ENCODE measurements around the gene KRTDAP. TPM values are rescaled to one million over a fixed set of nuclear protein-coding genes. Genes with fewer than 3 reads are reported as not detected.

The KRTDAP gene
- total RNA-seq, 1 experiment from 2014 or later = 1.7 TPM

- POLR2A ChIA-PET = interaction anchor here (0.6 kb wide), 1 partner anchor 18 kb away, joined by 7 read pairs; no protein-coding TSS in a partner anchor
- Mint-ChIP-seq H3K4me3 (no peak within 1 kb of the TSS), H3K27me3 (ENCODE audit: low read depth) (peaks cover 9% of the 10 kb centered on the region), H3K4me1 (peaks cover 9% of the 10 kb centered on the region), H3K27ac (no peak within 1 kb of the TSS), H3K36me3 (no peaks in the 10 kb centered on the region), H3K9me3 (no peaks in the 10 kb centered on the region)
- TF ChIP-seq SMAD3 (CRISPR knock-in tag; IDR thresholded peaks at IDR 0.05; ENCODE audit: borderline replicate concordance) (no peak), IRF2 (CRISPR knock-in tag; IDR thresholded peaks at IDR 0.05; ENCODE audit: borderline replicate concordance, low read depth) (no peak), ZNF138 (CRISPR knock-in tag; conservative IDR thresholded peaks at IDR 0.05) (no peak), CBFB (CRISPR knock-in tag; IDR thresholded peaks at IDR 0.05; ENCODE audit: low read depth) (no peak), PRRX2 (CRISPR knock-in tag; IDR thresholded peaks at IDR 0.05) (no peak), SP1 (CRISPR knock-in tag; conservative IDR thresholded peaks at IDR 0.05) (no peak), ATF6 (CRISPR knock-in tag; IDR thresholded peaks at IDR 0.05) (no peak), CDX4 (CRISPR knock-in tag; IDR thresholded peaks at IDR 0.05; ENCODE audit: borderline replicate concordance) (no peak), ZNF281 (CRISPR knock-in tag; IDR thresholded peaks at IDR 0.05) (no peak), MYBL2 (CRISPR knock-in tag; IDR thresholded peaks at IDR 0.05) (no peak), ZMAT4 (CRISPR knock-in tag; IDR thresholded peaks at IDR 0.05) (no peak), ZBTB21 (CRISPR knock-in tag; IDR thresholded peaks at IDR 0.05; ENCODE audit: borderline replicate concordance) (no peak), ZNF532 (CRISPR knock-in tag; IDR thresholded peaks at IDR 0.05; ENCODE audit: borderline replicate concordance) (no peak), USF1 (CRISPR knock-in tag; IDR thresholded peaks at IDR 0.05) (no peak), E2F4 (CRISPR knock-in tag; IDR thresholded peaks at IDR 0.05; ENCODE audit: borderline replicate concordance, low read depth) (no peak), KAT7 (CRISPR knock-in tag; IDR thresholded peaks at IDR 0.05; ENCODE audit: borderline replicate concordance) (no peak)
- no peak for DNase-seq (ENCODE audit: low spot score)
- no peak for ATAC-seq
- CTCF ChIA-PET = interaction anchor here (0.6 to 2.3 kb wide), 4 partner anchors 15 to 380 kb away, joined by 3 to 9 read pairs (median 4); no protein-coding TSS in a partner anchor
Measured at GRCh38 chr19:35447606-35448469, 42.4 kb downstream of the KRTDAP start, which contains the start of gene FFAR2. TSS of gene FFAR2 (plus strand) at chr19:35448257. CDS start at chr19:35449715, 1,458 bp downstream.
